Kidney glomerular epithelial cell (primary cell): ENCODE measurements around the gene RNF14.
"Not testable (repeated sequence)": the region's sequence is repeated elsewhere in the genome, so short reads cannot be mapped to it uniquely, and the experiment has no call there.

Source experiments
- DNase-seq: peaks from one replicate; lab custom pipeline; 2025; lab: John Stamatoyannopoulos, UW

RNF14 gene

DNA sequence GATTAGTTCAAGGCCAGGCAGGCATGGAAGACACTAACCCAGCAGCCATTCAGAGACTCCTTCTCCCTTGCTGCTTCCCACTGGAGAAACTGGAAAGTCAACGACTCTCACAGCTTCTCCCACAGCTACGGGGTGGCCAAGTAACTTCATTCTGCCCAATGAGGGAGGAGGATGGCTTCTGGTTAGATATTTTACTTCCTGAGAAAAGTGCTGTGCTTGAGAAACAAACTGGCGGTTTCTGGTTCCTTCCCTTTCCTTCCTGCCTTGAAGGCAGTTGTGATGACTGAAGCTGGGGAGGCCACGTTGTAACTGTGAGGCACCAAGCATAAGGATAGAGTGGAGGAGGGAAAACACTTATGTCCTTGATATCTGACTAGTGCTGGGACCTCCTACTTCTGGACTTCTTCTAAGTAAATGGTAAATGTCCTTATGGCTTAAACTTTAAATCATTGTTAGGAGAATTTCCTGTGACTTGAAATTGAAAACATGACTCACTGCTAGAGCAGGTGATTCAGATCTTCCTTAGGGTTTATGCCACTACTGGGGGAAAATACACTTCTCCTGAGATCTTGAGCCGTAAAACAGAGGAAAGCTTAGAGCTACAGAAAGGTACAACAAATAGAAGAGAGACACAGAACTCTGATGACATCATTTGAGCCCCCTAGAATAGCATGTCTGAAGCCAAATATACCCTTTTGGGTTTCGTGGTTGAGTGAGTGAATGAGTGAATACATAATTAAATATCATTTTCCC is 47.1 kb downstream of the RNF14 start:
- DNase-seq: peak; percentile 54

- DNase-seq: no peak
Observed at GRCh38 chr5:142016556-142016955, 47.7 kb downstream of the RNF14 start.

- no peak for DNase-seq
Observed at GRCh38 chr5:142017832-142018427, 49.0 kb downstream of the RNF14 start.

DNA sequence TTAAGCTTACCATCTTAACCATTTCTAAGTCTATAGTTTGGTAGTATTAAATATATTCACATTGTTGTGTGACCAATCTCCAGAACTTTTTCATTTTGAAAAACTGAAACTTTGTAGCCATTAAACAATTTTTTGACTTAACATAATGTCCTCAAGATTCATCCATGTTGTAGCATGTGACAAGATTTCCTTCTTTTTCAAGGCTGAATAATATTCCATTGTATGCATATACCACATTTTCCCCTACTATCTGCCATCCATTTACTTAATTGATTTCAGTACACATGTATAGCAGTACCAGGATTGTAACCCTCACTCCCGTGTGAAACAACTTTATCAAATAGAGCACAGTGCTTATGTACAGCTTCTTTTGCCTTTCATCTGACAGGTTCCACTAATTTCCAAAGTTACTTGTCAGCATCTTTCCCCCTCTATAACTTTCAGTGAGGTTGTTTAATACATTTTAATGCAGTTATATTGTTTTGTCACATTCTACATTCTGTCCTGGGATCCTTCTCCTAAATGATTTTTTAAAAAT is 51.3 kb downstream of the RNF14 start:
- no peak for DNase-seq

DNA sequence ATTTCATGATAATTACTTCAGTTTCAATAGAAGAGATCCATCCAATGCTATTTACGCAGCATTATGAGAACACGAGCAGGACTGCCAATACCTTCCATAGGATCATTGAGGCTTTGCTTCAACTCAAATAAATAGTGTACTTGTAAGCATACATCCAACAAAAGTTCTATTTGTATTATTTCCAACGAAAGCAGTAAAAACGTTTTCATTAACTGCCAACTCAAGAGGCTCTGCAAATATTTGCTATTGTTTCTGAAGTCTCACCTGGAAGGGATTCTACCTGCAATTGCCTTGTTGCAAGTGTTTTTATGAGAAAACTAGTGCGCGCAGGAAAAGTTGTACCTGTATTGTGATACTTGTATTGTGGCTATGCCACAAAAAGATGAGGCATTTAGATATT is 54.9 kb downstream of the RNF14 start:
- DNase-seq: no peak

DNA sequence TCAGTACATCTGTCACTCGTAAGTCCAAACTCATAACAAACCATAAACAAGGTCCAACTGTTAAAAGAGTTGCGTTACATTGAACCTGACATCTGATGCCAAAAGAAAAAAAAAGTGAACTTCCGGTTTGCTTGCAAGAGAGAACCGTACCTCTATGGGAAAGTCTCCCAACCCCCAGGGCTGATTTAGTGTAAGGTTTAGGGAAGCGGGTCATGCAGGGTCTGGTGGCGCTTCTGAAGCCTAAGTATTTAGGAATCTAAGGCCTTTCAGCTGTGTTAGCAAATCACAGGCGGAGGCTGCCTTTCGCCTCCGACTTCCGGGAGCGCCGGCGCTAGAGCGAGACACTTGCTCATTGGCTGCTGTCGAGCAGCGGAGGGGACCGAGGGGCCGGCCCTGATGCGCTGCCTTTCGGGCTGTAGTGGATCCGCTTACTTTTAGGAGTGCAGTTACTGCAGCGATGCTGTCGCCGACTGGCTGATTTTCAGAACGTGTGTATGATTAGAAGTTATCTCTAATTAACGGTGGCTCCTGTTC is 55.9 kb downstream of the RNF14 start:
- peak; percentile 74 for DNase-seq

GRCh38 chr5:142025637-142026036 is 56.7 kb downstream of the RNF14 start:
- no peak for DNase-seq

DNA sequence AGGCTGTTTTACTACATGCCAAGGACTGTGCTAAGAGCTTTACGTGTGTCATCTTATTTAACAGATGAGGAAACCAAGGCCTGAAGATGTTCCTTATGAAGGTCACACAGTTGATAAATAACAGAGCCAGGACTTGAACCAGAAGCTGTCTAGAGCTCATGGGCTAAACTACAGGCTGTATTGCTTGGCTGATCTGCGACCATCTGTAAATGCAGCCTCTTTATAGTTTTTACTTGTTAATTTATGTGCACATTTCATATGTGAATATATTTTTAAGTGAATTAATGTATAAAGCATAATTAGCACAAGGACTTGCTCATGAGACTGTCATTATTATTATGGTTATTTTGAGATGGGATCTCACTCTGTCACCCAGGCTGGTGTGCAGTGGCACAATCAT is 63.2 kb downstream of the RNF14 start:
- no peak for DNase-seq

- DNase-seq: no peak
Observed at GRCh38 chr5:142032747-142033631, 64.1 kb downstream of the RNF14 start.

DNA sequence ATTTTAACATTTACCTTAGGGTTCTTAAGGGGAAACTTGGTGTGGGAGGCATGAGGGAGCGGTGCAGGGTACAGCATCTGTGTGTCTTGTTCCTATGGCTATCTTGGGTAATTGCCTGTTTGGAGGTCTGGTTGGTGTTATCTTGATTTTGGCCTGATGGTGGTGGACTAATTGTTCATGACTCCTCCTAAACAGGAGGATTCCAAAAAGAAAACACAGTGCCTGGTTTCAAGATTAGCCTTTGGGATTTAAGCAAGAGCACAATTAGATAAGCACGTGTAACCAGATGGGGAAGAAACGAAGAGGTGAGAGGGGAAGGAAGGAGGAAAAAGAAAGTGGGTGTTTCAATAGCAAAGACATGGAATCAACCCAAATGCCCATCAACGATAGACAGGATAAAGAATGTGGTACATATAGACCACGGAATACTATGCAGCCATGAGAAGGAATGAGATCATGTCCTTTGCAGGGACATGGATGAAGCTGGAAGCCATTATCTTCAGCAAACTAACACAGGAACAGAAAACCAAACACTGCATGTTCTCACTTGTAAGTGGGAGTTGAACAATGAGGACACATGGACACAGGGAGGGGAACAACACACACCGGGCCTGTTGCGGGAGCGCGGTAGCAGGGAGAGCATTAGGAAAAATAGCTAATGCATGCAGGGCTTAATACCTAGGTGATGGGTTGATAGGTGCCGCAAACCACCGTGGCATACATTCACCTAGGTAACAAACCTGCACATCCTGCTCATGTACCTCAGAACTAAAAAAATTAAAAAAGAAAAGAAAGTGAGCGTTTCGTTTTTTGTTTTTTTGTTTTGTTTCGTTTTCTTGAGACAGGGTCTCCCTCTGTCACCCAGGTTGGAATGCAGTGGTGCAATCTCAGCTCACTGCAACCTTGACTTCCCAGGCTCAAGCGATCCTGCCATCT is 65.0 kb downstream of the RNF14 start:
- DNase-seq: not testable (repeated sequence)

- DNase-seq: no peak
Observed at GRCh38 chr5:142034994-142035393, 66.1 kb downstream of the RNF14 start.

GRCh38 chr5:142036918-142037317 is 68.0 kb downstream of the RNF14 start:
- no peak for DNase-seq

DNA sequence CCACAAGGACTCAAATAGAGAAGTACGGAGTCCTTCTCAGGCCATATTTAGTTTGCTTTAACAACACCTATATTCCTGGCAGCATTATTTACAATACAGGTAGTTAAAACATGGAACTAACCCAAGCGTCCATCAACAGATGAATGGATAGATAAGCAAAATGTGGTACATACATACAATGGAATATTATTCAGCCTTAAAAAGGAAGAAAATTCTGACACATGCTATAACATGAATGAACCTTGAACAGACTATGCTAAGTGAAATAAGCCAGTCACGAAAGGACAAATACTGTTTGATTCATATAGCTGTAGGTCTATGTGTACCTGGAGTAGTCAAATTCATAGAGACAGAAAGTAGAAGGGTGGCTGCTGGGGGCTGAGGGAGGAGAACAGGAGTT is 68.7 kb downstream of the RNF14 start:
- not testable (repeated sequence) for DNase-seq

DNA sequence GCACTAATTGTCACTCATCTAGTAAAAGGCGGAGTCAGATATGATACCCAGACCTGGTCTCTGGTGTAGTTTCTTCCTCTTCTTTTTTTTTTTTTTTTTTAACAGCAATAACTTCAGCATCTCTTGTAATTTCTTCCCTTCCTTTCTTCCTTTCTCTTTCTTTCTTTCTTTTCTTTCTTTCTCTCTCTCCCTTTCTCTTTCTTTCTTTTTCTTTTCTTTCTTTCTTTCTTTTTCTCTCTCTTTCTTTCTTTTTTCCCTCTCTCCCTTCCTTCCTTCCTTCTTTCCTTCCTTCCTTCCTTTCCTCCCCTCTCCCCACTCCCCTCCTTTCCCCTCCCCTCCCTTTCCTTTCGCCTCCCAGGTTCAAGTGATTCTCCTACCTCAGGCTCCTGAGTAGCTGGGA is 69.8 kb downstream of the RNF14 start:
- no peak for DNase-seq
